LNCAP (cell line): ENCODE results near the gene GABRR3.

ENCODE experiments used
- TF ChIP-seq, protein P1 (sequence below): fragments of 450-650 bp; IDR thresholded peaks from 2 replicates; pipeline ENCODE4 v1.5.1; 2017; ENCODE audit warnings: mild to moderate bottlenecking

GABRR3 gene

DNA sequence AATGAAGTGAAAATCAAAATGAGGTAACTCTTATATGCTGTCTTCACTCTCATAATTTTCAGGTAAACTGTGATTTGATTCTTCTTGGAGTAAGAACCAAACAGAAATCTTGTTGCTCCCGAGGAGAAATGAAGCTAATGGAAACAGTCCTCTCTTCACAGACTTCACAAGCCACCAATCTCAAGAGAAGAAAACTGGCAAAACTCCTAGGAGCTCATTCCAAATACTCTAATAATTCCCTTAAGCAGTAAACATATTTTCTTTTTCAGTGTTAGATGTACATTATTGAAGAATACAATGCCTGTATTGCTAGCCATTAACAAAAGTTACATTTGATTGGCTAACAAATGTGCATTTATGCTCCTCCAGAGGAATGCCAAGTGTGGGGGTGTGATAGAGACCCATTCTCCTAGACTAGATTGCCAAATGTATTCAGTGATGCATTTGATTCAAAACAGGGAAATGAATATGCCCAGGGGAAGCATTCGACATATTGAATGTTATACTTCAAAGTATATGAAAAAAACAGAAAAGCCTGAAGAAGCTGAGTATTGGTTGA lies 51.1 kb downstream of the GABRR3 start:
- TF ChIP-seq, protein P1, sequence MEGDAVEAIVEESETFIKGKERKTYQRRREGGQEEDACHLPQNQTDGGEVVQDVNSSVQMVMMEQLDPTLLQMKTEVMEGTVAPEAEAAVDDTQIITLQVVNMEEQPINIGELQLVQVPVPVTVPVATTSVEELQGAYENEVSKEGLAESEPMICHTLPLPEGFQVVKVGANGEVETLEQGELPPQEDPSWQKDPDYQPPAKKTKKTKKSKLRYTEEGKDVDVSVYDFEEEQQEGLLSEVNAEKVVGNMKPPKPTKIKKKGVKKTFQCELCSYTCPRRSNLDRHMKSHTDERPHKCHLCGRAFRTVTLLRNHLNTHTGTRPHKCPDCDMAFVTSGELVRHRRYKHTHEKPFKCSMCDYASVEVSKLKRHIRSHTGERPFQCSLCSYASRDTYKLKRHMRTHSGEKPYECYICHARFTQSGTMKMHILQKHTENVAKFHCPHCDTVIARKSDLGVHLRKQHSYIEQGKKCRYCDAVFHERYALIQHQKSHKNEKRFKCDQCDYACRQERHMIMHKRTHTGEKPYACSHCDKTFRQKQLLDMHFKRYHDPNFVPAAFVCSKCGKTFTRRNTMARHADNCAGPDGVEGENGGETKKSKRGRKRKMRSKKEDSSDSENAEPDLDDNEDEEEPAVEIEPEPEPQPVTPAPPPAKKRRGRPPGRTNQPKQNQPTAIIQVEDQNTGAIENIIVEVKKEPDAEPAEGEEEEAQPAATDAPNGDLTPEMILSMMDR: no peak

DNA sequence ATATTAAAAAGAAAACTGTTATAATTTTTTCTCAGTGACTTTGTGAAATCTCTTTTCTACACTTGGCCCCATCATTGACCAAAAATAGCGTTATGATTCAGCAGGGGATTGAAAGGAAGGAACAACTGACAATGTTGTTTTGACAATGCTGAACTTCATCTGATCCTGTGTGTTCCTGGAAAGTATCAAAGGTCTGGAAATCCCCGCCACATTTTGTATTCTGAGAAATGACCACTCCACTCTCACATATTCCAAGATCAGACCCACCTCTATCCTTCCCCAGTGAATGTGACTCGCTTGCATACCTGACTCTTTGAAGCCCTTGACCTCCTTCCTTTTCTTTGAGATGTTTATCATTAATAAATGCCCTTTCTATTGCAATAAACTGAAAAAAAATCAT lies 53.2 kb downstream of the GABRR3 start:
- TF ChIP-seq, protein P1: no peak

DNA sequence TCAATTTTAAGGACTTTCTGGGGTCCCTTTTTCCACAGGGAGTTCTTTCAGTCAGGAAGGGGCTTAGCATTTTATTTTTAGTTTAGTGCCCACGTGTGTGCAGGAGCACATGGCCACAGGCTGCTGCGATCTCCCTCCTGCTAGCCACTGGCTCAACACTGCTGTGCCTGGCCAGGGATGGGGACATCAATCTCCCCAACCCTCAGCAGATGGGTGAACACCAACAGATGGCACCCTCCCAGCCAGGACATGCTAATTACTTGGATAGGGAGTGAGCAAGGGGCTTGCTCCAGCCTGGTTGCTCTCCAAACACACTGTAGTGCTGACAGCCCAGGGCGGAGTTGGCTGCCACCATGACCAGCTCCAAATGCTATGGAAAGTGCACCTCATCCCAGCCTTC lies 55.5 kb downstream of the GABRR3 start:
- TF ChIP-seq, protein P1: no peak

DNA sequence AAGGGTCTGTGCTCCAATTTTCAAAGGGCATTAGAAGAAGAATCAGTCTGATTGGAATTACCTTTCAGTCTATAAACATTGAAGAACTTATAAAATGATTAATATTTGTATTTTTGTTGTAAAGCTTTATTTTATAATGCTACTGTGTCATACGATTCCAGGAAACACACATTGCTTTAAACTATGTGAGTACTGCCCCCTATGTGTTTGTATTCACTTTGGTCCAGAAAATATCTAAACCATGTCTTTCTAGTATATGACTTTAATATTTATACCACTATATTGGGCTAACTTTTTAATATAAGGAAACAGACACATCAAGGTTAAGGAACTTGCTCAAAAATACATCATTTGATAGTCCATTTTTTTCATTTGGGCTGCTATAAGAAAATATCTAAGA lies 59.6 kb downstream of the GABRR3 start:
- TF ChIP-seq, protein P1: no peak

DNA sequence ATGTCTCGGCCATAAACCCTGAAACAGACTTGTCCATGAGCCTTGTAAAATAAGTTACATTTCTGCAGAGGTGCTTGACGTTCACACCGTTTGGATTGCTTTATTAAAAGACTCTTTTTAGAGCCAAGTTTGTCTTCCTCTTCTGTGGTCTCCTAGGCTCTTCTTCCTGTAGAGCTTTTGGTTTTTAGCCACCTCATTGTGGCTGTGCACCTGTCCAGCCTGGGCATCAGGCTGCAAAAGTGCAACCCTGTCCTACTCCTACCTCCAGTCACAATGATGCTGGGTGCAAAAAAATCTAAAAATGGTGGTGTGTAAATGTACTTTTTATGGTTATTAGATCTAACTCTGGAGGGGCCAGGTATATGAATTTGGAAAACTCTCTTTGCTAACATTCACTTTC lies 60.1 kb downstream of the GABRR3 start:
- TF ChIP-seq, protein P1: no peak

DNA sequence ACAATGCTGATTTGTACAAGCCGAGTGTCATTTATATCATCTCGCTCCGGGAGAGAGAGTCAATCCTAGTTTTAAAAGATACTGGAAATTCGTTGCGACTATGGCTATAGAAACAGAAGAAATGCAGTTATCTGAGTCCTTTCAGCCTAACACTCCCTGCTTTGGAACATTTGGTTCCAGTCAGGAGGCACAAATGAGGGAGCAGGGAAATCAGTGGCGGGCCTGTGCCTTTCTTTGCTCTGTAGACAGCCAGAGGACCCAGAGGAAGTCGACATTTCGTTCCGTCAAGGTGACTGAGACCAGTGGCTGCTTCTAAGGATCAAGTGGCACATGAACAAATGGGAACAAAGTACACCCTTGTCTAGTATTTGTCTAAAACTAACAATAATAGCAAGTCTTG lies 62.1 kb downstream of the GABRR3 start:
- TF ChIP-seq, protein P1: no peak

DNA sequence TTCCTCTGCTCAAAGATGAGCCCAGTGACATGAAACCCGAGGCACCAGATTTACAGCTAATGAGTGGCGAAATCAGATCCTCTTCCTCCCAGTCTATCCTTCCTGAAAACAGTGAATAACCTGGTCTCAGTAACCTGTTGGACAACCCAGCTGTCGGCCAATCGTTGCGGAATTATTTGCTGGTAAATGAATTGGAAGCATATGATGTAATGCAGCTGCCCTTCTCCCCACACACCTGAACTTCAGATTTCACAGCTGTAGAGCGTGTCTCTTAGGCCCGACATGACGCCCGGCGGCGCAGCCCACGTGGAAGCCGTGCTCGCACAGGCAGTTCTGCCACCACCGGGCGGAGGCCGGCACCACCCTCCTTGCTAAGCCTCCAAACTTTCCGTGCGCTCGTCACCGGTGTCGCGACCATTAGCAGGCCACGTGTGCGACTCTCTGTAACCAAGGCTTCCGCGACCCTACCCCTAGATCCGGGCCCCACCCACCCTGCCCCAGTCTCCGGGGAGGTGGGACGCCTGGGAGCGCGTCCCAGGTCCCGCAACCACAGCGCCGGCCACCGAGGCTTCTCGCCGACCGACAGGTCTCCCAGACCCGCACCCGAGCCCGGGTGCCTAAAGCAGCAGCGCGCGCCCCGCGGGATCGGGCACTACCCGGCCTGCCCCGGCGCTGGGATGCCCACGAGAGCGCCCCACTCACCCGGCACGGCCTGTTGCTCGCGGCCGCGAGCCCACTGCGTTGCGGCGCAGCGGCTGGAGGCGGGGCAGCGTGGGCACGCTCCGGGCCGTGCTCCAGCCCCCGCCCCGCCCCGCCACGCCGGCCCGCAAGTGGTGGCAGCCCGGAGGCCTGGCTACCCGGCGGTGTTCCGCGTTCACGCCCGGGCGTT lies 63.2 kb downstream of the GABRR3 start, which contains the start of gene RIOX2:
TSS of gene RIOX2 (minus strand) at position 753 of the 889 bp plus-strand sequence. CDS start 4,838 bp downstream, outside the sequence.
- TF ChIP-seq, protein P1: no peak
